Loucy (cell line): Measurements from ENCODE around the gene DYRK1B.
"Not testable (repeated sequence)": the region's sequence is repeated elsewhere in the genome, so short reads cannot be mapped to it uniquely, and the experiment has no call there.

Experiments used
- CTCF ChIP-seq: fragments of 200-600 bp; sonication (generic); conservative IDR thresholded peaks from 2 replicates; pipeline ENCODE4 v1.5.1; 2014; ENCODE audit warnings: mild to moderate bottlenecking, antibody characterized with exemption, low read length
- EZH2phosphoT487 ChIP-seq: fragments of 200-600 bp; IDR thresholded peaks from 2 replicates; pipeline ENCODE4 v1.6.1; 2018; ENCODE audit warnings: antibody characterized with exemption, mild to moderate bottlenecking, moderate library complexity, borderline replicate concordance

GRCh38 chr19:39880241-39880640, 46.3 kb upstream of the DYRK1B start:
- not testable (repeated sequence) for TF ChIP-seq CTCF, EZH2phosphoT487
